IPS DF 6.9 (cell line): ENCODE measurements around the gene RPLP2.

Experiments used
- DNase-seq: peaks from one replicate; pipeline ENCODE4 v3.0.0-alpha.2; 2013; ENCODE audit warnings: low read depth, low spot score
- H3K27ac ChIP-seq: one replicate; pipeline ENCODE4 v1.5.1; 2013; ENCODE audit warnings: low read length, control low read depth
- H3K27me3 ChIP-seq: 2 replicates; pipeline ENCODE4 v1.6.1; 2013; ENCODE audit warnings: mild to moderate bottlenecking, low read length; ENCODE audit not compliant: control insufficient read depth, insufficient read depth
- H3K36me3 ChIP-seq: 2 replicates; pipeline ENCODE4 v1.6.1; 2013; ENCODE audit warnings: low read length; ENCODE audit not compliant: control insufficient read depth, insufficient read depth
- H3K4me1 ChIP-seq: 2 replicates; pipeline ENCODE4 v1.6.1; 2013; ENCODE audit warnings: low read length; ENCODE audit not compliant: control insufficient read depth, insufficient read depth
- H3K4me3 ChIP-seq: 2 replicates; pipeline ENCODE4 v1.5.1; 2013; ENCODE audit warnings: mild to moderate bottlenecking, low read length
- H3K9me3 ChIP-seq: 2 replicates; pipeline ENCODE4 v1.6.1; 2013; ENCODE audit warnings: low read length, inconsistent platforms; ENCODE audit not compliant: control insufficient read depth, insufficient read depth
- WGBS: extraction: QIAGEN DNeasy Blood & Tissue Kit; methylation state at CpG from one replicate; pipeline ENCODE4 v1.1.7; 2013; ENCODE audit warnings: mixed read lengths, missing lambda C conversion rate; ENCODE audit not compliant: insufficient read length, insufficient coverage; 5-methylcytosine and 5-hydroxymethylcytosine counted together

The RPLP2 gene

DNA sequence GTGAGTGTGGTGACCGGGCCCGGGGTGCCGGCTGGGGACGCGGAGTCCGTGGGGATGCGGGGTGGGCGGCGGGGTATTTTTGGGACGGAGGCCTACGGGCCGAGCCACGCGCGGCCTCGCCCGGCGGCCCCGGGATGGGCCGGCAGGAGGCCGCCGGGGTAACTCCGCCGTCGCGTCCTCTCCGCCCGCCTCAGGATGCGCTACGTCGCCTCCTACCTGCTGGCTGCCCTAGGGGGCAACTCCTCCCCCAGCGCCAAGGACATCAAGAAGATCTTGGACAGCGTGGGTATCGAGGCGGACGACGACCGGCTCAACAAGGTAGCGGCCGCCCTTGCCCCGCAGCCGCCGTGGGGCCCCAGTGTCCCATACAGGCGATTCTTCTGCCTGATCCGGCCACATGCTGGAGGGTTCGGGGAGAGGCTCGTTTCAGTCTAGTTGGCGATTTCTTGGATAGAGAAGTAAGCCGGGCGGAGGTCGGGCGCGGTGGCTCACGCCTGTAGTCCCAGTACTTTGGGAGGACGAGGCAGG, 337 bp downstream of the RPLP2 start:
- Histone ChIP-seq H3K27me3 (no peaks in the 10 kb centered on the region), H3K36me3 (peaks cover 24% of the 10 kb centered on the region), H3K4me3 (peak overlapping the region; percentile 83), H3K9me3 (no peaks in the 10 kb centered on the region), H3K27ac (no peak overlapping the region), H3K4me1 (no peaks in the 10 kb centered on the region)
- WGBS: no CpG with 5 or more reads among the region's 55 CpGs
- no peak for DNase-seq

DNA sequence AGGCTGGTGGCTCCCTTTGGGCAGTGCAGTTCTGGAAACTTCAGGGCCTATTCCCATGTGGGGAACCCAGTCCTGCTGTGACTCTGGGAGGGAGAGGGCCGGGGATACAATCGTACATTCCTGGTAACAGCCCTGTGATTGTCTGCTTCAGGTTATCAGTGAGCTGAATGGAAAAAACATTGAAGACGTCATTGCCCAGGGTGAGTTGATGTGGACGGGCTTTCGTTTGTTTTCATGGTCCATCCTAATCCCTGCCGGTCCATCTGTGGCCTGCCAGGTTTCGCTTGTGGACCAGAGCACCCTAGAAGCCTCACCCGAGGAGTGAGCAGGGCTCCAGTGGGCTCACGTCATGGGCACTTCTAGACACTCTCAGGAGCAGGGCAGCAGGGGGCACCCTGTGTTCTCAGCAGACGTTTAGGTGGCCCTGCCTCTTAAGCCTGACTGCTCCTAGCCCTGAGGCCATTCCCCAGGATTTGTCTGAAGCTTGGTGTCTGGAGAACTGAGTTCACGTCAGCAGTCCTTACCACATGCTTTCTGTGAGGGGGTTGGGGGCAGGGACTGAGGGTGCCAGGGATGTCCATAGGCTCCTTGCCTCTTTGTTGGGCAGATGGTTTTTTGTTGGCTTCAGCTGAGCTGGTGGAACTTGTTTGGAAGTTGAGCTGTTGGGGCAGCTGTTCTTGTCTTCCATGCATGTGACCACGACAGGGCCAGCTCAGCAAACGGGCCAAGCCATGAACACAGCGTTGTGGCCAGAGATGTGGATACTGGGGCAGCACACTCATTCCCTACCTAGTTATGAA, 1.9 kb downstream of the RPLP2 start:
- H3K27me3 ChIP-seq: no peaks in the 10 kb centered on the region
- no peaks in the 10 kb centered on the region for H3K4me1 ChIP-seq
- H3K4me3 ChIP-seq: no peak overlapping the region
- no peak overlapping the region for H3K27ac ChIP-seq
- WGBS: no CpG with 5 or more reads among the region's 14 CpGs
- no peak for DNase-seq
- no peaks in the 10 kb centered on the region for H3K9me3 ChIP-seq
- peaks cover 24% of the 10 kb centered on the region for H3K36me3 ChIP-seq

DNA sequence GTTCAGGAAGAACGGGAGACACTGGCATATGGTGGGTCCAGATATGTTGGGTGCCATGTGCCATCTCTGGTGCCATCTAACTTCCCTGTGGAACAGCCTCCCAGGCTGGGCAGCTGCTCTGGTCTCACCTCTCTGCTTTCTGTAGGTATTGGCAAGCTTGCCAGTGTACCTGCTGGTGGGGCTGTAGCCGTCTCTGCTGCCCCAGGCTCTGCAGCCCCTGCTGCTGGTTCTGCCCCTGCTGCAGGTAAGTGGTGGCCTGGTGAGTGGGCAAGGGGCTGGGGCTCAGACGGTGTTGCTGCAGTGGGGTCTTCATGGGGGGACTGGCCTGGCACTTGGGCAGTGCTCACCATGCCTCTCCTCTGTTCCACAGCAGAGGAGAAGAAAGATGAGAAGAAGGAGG, 2.6 kb downstream of the RPLP2 start:
- no peak for DNase-seq
- no CpG with 5 or more reads among the region's 3 CpGs for WGBS
- H3K27ac ChIP-seq: no peak overlapping the region
- no peaks in the 10 kb centered on the region for H3K4me1 ChIP-seq
- no peaks in the 10 kb centered on the region for H3K27me3 ChIP-seq
- no peaks in the 10 kb centered on the region for H3K9me3 ChIP-seq
- no peak overlapping the region for H3K4me3 ChIP-seq
- peaks cover 24% of the 10 kb centered on the region for H3K36me3 ChIP-seq

DNA sequence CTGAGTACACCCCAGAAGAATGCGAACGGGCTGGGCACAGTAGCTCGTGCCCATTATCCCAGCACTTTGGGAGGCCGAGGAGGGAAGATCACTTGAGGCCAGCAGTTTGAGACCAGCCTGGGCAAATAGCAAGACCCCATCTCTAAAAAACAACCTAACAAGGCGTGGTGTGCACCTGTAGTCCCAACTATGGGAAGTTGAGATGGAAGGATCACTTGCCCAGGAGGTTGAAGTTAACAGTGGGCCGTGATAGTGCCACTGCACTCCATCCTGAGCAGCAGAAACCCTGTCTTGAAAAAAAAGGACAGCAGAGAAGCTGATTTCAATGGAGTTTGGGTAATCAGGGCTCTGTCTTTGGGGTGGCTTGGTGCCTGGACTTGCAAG, 3.3 kb downstream of the RPLP2 start:
- no peaks in the 10 kb centered on the region for H3K27me3 ChIP-seq
- WGBS: no CpG with 5 or more reads among the region's 6 CpGs
- no peaks in the 10 kb centered on the region for H3K4me1 ChIP-seq
- peaks cover 24% of the 10 kb centered on the region for H3K36me3 ChIP-seq
- H3K4me3 ChIP-seq: no peak overlapping the region
- no peak overlapping the region for H3K27ac ChIP-seq
- DNase-seq: no peak
- H3K9me3 ChIP-seq: no peaks in the 10 kb centered on the region

DNA sequence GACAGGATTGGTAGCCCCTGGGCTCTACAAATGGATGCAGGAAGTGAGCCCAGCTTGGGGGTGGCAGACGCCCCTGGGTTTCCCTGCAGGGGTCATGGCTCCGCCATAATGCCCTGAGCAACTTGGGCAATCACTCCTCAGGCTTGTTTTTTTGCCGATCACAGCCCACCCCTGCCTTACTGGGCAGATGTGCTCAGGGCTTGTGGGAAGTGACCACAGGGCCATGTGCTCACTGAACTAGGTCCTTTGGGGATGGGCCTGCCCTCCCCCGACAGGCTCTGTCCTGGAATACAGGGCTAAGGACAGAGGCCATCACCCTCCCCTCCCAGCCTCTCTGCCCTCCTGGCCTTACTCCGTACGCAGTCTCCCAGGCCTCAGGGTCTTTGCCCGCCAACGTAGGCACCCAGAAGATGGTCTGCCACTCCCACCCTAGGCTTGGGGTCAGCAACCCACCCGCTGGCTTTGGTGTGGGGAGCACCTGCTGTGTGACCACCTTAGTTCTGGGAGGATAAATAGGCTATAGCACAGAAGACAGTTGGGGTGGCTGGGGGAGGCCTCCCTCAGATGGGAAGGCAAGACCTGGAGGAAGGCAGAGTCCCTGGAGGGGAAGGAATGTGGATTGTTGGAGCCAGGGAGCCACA, 3.8 kb downstream of the RPLP2 start:
- no peak overlapping the region for H3K27ac ChIP-seq
- peaks cover 24% of the 10 kb centered on the region for H3K36me3 ChIP-seq
- H3K9me3 ChIP-seq: no peaks in the 10 kb centered on the region
- H3K4me3 ChIP-seq: no peak overlapping the region
- H3K4me1 ChIP-seq: 0 out of 2 replicates have a peak, but pooled peaks cover 2% of the 10 kb centered on the region
- DNase-seq: no peak
- WGBS: no CpG with 5 or more reads among the region's 9 CpGs
- no peaks in the 10 kb centered on the region for H3K27me3 ChIP-seq

DNA sequence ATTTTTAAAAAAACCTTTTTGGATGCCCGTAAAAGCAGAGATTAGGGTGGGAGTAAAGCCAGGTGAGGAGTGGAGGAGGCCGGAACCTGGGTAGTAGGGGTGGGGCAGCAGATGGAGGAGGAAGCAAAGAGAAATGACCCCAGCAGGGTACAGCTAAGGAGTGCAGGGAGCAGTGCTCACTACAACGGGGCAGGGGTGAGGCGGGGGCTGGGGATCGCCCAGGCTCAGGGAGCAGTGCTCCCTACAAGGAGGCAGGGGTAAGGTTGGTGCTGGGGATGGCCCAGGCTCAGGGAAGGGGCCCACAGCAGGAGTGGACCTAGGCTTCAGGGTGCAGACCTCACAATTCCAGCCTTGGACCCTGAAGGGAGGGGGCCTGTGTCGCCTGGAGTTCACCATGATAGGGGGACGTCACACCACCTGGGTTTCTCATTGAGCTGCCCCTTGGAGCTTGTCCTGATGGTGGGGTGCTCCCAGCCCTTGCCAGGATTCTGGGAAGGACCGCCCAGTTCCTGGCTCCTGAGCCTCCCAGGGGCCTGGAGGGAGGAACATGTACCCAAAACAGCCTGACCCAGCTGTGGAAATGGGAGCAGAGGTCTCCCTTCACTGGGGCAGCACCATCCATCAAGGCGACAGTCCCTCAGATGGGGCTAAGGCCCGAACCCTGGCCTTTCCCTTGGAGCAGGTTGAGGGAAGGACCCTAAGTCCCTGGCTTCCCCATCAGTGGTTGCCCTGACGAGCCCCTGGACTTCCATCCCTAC, 6.1 kb downstream of the RPLP2 start:
- H3K36me3 ChIP-seq: peaks cover 25% of the 10 kb centered on the region

DNA sequence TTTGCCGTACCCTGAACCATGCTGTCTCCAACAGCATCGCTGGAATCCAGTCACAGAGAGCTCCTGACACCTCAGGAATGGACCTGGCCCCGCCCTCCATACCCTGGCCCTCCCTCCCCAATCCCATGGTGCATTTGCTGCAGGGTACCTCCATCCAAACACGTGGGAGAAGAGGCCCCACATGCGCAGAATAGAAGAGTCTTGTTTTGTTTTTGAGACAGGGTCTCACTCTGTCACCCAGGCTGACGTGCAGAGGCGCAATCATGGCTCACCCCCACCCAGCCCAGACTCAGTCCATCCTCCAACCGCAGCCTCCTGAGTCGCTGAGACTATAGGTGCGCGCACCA, 6.6 kb downstream of the RPLP2 start:
- peaks cover 3% of the 10 kb centered on the region; the same call in 1 of the 2 replicates for H3K4me1 ChIP-seq
- no peaks in the 10 kb centered on the region for H3K9me3 ChIP-seq
- WGBS: no CpG with 5 or more reads among the region's 11 CpGs
- H3K36me3 ChIP-seq: peaks cover 23% of the 10 kb centered on the region
- no peak overlapping the region for H3K4me3 ChIP-seq
- no peaks in the 10 kb centered on the region for H3K27me3 ChIP-seq
- no peak overlapping the region for H3K27ac ChIP-seq
- no peak for DNase-seq

More for the DNA sequence above, 6.1 kb downstream of the RPLP2 start:
- no CpG with 5 or more reads among the region's 11 CpGs for WGBS
- Histone ChIP-seq H3K4me3 (no peak overlapping the region), H3K4me1 (peaks cover 3% of the 10 kb centered on the region; the same call in 1 of the 2 replicates), H3K27ac (no peak overlapping the region), H3K9me3 (no peaks in the 10 kb centered on the region), H3K27me3 (no peaks in the 10 kb centered on the region)
- DNase-seq: no peak

DNA sequence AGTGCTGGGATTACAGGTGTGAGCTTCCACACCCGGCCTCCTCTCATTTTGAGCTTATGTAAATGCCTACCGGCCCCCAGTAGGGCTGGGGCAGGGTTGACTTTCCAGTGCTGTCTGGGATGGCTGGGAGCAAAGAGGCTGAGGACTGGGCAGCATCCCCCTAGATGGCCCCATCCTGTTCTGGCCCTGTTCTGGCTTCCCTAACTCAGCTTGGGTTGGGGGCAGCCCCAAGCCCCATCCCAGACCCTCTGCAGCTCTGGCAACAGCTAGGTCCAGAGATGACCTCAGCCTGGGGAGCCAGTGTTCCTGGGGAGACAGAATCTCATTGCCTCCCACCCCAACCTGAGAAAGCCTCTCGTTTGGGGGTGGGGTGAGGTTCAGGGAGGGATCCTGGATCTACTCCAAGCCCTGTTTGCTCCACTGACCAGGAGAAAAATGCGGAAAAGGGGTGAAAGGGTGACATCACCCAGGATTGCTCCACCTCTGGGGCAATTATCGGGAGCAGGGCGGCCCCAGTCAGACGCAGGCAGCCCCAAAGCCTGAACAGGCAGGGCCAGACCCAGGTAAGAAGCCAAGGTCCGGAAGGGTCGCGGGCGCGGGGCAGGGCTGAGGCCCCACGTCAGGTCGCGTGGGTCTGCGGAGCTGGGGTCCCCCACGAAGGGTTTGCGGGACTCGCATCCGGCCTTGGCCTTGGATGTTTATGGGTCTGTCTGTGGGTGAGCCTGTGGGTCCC, 8.8 kb downstream of the RPLP2 start, which contains the start of gene PNPLA2:
PNPLA2 (plus strand) TSS at position 519 of the 733 bp plus-strand sequence. CDS start 805 bp downstream, outside the sequence.
- Histone ChIP-seq H3K27me3 (no peaks in the 10 kb centered on the region), H3K4me1 (peaks cover 3% of the 10 kb centered on the region; the same call in 1 of the 2 replicates), H3K27ac (no peak within 1 kb of the TSS), H3K9me3 (no peaks in the 10 kb centered on the region), H3K4me3 (peak within 1 kb of the TSS; percentile 83), H3K36me3 (peaks cover 4% of the 10 kb centered on the region; the same call in 1 of the 2 replicates)
- DNase-seq: no peak
- no CpG with 5 or more reads among the region's 20 CpGs for WGBS

DNA sequence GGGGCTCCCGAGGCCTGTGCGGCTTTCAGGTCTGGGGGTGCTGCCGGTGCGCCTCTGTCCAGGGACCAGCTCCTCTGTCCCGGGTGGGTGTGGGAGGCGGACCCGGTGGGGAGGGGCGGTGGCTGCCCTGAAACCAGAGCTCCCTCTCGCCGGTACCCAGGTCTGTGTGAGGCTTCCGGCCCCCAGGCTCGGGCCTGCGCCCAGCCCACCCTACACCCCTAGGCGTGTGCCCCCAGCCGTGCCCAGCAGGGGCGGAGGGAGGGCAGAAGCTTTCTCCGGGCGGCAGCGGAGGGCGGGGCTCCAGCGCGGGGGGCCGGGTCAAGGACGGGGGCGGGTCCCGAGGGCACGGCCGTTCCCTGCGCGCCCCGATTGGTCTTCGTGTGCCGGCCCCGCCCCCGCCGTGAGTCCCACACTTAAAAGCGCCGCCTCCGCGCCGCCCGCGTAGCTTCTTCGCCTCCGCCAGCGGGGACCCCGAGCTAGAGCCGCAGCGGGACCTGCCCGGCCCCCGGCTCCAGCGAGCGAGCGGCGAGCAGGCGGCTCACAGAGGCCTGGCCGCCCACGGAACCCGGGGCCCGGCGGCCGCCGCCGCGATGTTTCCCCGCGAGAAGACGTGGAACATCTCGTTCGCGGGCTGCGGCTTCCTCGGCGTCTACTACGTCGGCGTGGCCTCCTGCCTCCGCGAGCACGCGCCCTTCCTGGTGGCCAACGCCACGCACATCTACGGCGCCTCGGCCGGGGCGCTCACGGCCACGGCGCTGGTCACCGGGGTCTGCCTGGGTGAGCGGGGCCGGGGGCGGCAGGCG, 9.6 kb downstream of the RPLP2 start:
- H3K27ac ChIP-seq: no peak overlapping the region
- no CpG with 5 or more reads among the region's 96 CpGs for WGBS

More for the DNA sequence above, 9.6 kb downstream of the RPLP2 start:
- Histone ChIP-seq H3K9me3 (no peaks in the 10 kb centered on the region), H3K36me3 (peaks cover 9% of the 10 kb centered on the region; the same call in 1 of the 2 replicates), H3K4me1 (peaks cover 3% of the 10 kb centered on the region; the same call in 1 of the 2 replicates), H3K4me3 (peak overlapping the region; percentile 83), H3K27me3 (no peaks in the 10 kb centered on the region)
- no peak for DNase-seq
